GM19023 (cell line): ENCODE results near the gene PLPP6.

ENCODE experiments used
- ATAC-seq: cut with Tn5 transposase; IDR thresholded peaks from one replicate; pipeline ENCODE4 v1.9.1; 2021; ENCODE audit warnings: mild to moderate bottlenecking, moderate library complexity; ENCODE audit not compliant: unreplicated experiment

The PLPP6 gene

GRCh38 chr9:4661611-4662010 is 483 bp upstream of the PLPP6 start:
- no peak for ATAC-seq

DNA sequence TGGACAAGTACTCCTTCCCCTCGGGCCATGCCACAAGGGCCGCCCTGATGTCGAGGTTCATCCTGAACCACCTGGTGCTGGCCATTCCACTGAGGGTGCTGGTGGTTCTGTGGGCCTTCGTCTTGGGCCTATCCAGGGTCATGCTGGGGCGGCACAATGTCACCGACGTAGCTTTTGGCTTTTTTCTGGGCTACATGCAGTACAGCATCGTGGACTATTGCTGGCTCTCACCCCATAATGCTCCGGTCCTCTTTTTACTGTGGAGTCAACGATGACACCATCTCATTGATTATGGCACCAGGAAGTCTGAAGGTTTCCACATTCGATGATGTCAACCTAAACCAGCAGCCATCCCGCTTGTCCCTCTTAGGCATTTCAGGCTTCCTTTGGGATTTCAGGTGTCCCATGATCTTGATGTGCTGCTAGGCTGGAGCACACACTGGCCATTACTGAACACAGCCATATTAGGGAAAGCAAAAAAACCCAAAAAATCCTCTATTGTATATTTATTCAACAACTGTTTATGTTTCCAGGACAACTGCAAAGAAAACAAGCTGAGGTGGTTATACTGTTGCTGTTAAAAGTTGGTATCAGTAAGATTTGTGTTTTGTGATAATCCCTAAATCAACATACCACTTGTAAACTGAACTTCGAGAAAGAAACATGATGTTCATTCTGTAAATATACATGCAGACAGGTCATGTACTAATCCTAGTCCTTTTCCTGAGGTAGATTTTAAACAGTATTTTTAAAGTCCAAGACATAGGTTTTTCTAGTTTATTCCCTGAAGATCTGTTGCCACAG is 1.1 kb downstream of the PLPP6 start:
- no peak for ATAC-seq

DNA sequence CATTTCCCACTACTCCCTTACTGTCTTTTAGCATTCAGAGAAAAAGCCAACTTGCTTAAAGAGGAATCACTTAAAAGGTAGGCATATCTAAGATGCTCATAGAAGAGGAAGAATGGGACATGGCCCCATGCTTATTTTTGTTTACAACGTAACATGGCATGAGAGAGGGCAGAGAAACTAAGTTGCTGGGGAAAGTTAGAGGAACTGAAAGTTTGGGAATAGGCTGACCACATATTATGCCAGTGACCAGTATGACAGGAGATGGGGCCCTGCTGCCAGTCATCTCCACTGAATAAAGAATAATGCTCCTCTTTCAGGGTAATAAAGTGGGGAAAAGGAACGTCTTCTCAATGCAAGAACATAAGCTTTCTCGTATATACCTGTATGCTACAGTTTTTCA is 1.9 kb downstream of the PLPP6 start:
- no peak for ATAC-seq

DNA sequence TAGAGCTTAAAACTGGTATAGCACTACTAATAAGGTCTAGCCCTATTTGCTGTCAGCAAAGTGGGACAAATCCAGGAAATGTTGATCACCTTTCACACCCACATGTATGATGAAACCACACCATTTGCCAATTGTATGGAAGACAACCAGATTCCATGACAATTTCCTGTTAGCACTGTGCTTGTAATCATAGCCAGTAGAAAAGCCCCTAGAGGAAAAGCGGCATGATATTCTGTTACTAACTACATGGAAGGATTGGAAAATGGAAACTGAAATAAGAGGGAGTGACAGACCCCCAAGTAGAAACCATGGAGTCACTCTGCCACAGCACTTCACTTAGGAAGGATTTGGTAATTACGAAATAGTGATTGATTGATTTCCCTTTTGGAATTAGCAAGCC is 3.3 kb downstream of the PLPP6 start:
- no peak for ATAC-seq

- ATAC-seq: no peak
These were observed 4.1 kb downstream of the PLPP6 start, which contains the start of gene SPATA6L for GRCh38 chr9:4666042-4666699. Gene SPATA6L, minus strand, starts transcription at chr9:4666480. Its CDS starts 230 bp downstream, at chr9:4666250.

- ATAC-seq: no peak
These were observed 5.6 kb downstream of the PLPP6 start for GRCh38 chr9:4667681-4668080.

DNA sequence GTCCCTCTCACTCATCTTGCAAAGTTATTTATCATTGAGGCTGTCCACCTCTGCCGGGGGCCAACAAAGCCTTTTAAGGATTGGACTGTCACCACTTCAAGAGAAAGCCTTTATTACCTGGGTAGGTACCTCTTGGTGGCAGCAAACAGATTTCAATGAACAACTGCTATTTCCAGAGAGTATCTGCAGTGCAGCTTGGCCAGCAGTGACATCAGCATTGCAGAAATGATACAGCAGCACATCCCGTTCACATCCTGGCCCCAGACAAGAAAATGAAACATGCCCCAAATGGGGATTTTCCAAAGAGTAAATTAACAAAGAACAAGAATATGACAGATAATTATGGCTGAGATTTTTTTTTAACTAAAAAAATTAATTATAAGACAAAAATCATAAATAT is 6.5 kb downstream of the PLPP6 start:
- no peak for ATAC-seq

DNA sequence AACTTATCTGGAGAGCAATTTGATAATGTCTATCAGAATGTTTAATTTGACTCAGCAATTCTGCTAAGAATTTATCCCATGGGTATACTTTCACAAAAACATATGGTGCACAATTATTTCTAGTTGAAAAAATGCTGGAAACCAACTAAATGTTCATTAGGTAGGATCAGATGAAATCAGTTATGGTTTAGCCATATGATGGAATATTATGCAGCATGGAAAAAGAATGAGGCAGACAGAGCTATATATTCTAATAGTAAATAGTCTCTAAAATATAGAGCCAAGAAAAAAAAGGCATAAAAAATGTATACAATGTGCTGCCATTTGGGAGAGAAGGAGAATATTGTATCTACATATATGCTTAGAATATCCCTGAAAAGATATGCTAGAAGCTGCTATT is 7.8 kb downstream of the PLPP6 start:
- ATAC-seq: no peak

DNA sequence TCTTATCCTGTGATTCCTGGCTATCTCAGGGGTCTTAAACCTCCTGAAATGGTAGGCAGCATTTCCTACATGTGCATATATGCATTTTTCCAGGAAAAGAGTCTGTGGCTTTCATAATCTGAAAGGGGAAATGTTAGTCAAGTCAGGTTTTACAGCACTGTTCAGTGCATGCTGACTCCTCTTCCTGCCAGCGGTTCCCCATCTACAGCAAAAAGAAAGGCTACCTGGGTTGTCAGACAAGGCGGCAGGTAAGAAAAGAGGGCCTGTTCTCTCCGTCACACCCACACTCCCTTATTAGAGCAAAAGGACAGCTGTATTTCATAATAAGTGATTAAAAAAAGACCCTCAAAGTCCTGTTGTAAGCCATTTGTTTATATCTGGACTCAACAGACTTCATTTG is 8.5 kb downstream of the PLPP6 start:
- ATAC-seq: no peak

- ATAC-seq: no peak
These were observed 9.6 kb downstream of the PLPP6 start for GRCh38 chr9:4671737-4672136.

DNA sequence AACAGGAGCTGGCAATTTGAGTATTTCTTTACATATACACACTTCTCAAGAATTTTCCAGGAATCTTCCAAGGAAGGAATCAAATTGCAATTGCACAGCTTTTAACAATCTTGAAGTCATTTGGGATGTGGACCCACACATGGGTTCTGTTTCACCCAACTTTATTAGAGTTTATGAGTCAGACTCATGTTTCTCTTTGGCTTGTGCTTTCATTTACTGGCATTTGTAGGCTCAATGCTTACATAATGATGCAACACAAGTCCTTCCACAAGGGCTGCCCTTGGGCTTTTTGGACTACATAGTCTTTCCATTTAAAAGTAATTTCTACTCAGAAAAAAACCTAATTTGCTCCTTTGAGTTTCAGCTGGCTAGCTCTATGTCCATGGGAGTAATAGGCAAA is 12.7 kb downstream of the PLPP6 start:
- ATAC-seq: no peak

- ATAC-seq: no peak
These were observed 15.3 kb downstream of the PLPP6 start for GRCh38 chr9:4677392-4677791.

DNA sequence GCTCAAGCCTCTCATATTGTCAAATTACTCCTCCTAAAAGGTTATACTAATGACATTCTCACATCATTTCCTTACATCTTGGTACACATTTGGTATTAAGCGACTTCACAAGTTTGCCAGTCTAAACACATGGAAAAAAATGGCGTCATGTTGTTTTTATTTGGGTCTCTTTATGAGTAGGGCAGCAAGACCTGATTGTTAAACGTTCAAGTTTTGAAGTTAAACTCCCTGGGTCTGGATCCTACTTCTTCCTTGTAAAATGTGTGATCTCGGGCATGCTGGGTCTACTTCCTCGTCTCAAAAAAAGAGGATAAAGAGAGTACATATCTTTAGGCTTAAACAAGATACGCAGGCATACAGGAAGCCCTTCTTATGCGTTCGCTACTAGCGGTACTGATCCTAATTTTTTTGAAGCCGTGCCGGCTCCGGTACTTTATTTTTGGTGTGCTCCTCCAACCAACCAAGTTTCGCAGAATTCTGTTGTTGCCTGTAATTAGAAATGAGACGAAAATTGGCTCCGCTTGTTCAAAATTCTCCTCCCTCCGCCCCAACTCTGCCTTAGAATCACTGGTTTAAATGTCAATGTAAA is 16.7 kb downstream of the PLPP6 start:
- ATAC-seq: peak; percentile 15

GRCh38 chr9:4679268-4680172 is 17.4 kb downstream of the PLPP6 start, which contains the start of gene CDC37L1:
Gene CDC37L1, plus strand, starts transcription at chr9:4679569. Its CDS starts 199 bp downstream, at chr9:4679768.
- ATAC-seq: peak; percentile 95

GRCh38 chr9:4680173-4680525 is 18.1 kb downstream of the PLPP6 start:
- no peak for ATAC-seq

GRCh38 chr9:4680750-4681149 is 18.7 kb downstream of the PLPP6 start:
- ATAC-seq: no peak

DNA sequence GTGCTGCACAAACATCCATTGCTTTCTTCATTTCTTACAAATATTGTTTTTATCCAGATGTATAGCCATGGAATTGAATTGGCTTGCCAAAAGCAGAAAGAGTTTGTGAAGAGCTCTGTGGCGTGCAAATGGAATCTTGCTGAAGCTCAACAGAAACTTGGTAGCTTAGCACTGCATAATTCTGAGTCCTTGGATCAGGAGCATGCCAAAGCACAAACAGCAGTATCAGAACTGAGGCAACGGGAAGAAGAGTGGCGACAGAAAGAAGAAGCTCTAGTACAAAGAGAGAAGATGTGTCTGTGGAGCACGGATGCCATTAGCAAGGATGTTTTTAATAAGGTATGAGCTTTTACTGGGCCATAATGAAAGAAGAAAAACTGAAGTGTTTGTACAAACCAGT is 22.7 kb downstream of the PLPP6 start:
- no peak for ATAC-seq

DNA sequence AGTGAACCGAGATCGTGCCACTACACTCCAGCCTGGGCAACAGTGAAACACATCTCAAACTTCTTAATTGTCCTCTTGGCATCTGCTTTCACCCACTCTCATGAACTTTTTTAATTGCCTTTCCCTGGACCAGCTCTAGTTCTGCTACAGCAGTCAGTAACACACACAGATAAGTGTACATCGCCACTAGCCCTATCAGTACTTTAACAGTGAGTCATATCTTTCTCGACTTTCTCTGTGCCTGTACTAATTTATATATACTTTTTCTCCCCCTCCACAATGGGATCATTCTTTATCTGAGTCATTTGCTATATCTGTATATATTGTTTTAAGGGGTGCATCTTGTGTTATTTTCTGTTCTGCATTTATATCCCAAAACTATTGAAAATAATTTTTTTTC is 24.0 kb downstream of the PLPP6 start:
- no peak for ATAC-seq

GRCh38 chr9:4686584-4686983 is 24.5 kb downstream of the PLPP6 start:
- ATAC-seq: no peak

DNA sequence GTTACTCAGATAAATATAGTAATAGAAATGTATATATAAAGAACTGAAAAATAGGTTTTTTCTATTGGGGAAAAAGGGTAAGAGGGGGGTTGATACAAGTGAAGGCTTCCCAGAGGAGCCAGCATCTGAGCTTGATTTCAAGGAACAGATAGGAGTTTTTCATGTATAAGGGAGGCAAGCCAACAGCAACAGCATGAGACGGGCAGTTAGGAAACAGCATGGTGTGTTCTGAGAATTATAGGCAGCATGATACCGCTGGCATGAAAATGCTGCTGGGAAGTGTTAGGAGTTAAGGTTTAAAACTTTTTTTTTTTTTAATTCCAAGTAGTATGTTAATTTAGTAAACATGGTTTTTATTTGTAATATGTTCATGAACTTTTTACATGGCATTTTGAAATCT is 26.9 kb downstream of the PLPP6 start:
- no peak for ATAC-seq

DNA sequence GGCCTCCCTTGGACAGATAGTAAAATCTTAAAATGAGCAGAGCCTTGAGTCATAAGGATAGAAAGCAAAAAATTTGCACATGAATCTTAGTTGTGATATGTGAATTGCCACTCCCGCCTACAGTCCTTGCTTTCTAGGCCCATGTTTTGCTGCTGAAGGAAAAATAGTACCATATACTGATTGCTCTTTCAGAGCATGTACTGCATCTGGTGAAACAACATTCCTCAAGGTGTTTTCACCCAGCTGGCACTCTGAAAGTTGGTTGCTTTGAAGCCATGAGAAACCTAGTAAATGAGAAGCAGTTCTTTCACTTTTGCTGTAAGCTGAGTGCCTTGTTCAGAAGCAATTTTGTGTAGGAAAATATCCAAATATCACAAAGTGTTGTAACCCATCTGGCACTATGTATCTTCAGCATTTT is 27.6 kb downstream of the PLPP6 start:
- ATAC-seq: peak; percentile 68
